Stimulated activated CD8-positive, alpha-beta memory T cell treated with anti-CD3 and anti-CD28 coated beads, Interleukin-4, amount 100 ng/mL, for 4 hours (primary cell): ENCODE data around the gene EPB41L1.
A peak's percentile ranks its signal among the peaks of the same experiment; 100 is the strongest.

ENCODE experiments used
- DNase-seq, 2 donors: peaks; one replicate each; pipeline ENCODE4 v3.0.0-alpha.2; 2020; ENCODE audit warnings: low read depth in 2 of 2, low spot score in 1 of 2

The EPB41L1 gene

GRCh38 chr20:36218380-36219064, 64.0 kb downstream of the EPB41L1 start:
- no peak for DNase-seq

- no peak for DNase-seq
Measured at GRCh38 chr20:36219671-36220220, 65.2 kb downstream of the EPB41L1 start.

- DNase-seq: no peak
Measured at GRCh38 chr20:36225666-36226065, 71.1 kb downstream of the EPB41L1 start.

- no peak for DNase-seq
Measured at GRCh38 chr20:36228770-36229169, 74.2 kb downstream of the EPB41L1 start.

- no peak for DNase-seq
Measured at GRCh38 chr20:36230019-36230418, 75.5 kb downstream of the EPB41L1 start.

- DNase-seq: no peak
Measured at GRCh38 chr20:36231331-36231730, 76.8 kb downstream of the EPB41L1 start.

GRCh38 chr20:36234771-36235320, 80.3 kb downstream of the EPB41L1 start:
- no peak for DNase-seq

GRCh38 chr20:36235892-36236785, 81.6 kb downstream of the EPB41L1 start, which contains the start of gene AAR2:
TSS of gene AAR2 (plus strand) at chr20:36236478. CDS start at chr20:36239869, 3,391 bp downstream.
- DNase-seq: peak; percentile 60

- no peak for DNase-seq
Measured at GRCh38 chr20:36236786-36237121, 82.2 kb downstream of the EPB41L1 start.

GRCh38 chr20:36237477-36237876, 82.9 kb downstream of the EPB41L1 start:
- DNase-seq: no peak

GRCh38 chr20:36238153-36238552, 83.6 kb downstream of the EPB41L1 start:
- no peak for DNase-seq

- no peak for DNase-seq
Measured at GRCh38 chr20:36238760-36239159, 84.2 kb downstream of the EPB41L1 start.

- DNase-seq: no peak
Measured at GRCh38 chr20:36240076-36240475, 85.5 kb downstream of the EPB41L1 start.

- DNase-seq: no peak
Measured at GRCh38 chr20:36241678-36242077, 87.1 kb downstream of the EPB41L1 start.

- no peak for DNase-seq
Measured at GRCh38 chr20:36243726-36244125, 89.2 kb downstream of the EPB41L1 start.

GRCh38 chr20:36246401-36246800, 91.9 kb downstream of the EPB41L1 start:
- DNase-seq: no peak

- no peak for DNase-seq
Measured at GRCh38 chr20:36248836-36249235, 94.3 kb downstream of the EPB41L1 start.

GRCh38 chr20:36249450-36249849, 94.9 kb downstream of the EPB41L1 start:
- DNase-seq: no peak

- no peak for DNase-seq
Measured at GRCh38 chr20:36251426-36251825, 96.9 kb downstream of the EPB41L1 start.

GRCh38 chr20:36252511-36252910, 98.0 kb downstream of the EPB41L1 start:
- no peak for DNase-seq

- no peak for DNase-seq
Measured at GRCh38 chr20:36253036-36253435, 98.5 kb downstream of the EPB41L1 start.

- no peak for DNase-seq
Measured at GRCh38 chr20:36254076-36254475, 99.5 kb downstream of the EPB41L1 start.
